WI38 (cell line): Measurements from ENCODE around the gene PODNL1.
"Not testable (repeated sequence)": the region's sequence is repeated elsewhere in the genome, so short reads cannot be mapped to it uniquely, and the experiment has no call there.

Source experiments
- H3K4me3 ChIP-seq: 2 replicates; pipeline ENCODE4 v1.5.1; 2011; ENCODE audit warnings: low read depth, mild to moderate bottlenecking, control low read depth, low read length
- TF ChIP-seq, protein P1 (sequence below): IDR thresholded peaks from 2 replicates; pipeline ENCODE4 v1.5.1; 2012; ENCODE audit warnings: low read depth, mild to moderate bottlenecking, control low read depth, low read length

Gene PODNL1

DNA sequence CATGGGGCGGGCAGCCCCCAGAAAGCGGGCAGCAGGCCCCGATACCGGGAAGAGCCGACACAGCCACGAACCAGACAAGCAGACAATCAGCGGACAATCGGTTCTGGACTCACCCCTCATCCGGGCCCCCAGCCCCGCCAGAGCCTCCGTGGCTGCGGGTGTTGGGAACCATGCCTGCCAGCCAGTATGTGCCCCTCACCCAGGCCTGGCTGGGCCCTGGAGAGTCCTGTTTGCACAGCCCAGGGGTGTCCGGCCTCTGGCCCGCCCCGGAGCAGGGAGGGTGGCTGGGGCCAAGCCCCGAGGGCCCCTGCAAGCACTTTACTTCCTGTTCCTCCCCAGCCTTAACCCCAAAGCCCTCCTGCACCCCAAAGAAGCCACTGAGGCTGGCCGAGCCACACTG is 7.8 kb downstream of the PODNL1 start:
- no peak overlapping the region for H3K4me3 ChIP-seq
- TF ChIP-seq, protein P1, sequence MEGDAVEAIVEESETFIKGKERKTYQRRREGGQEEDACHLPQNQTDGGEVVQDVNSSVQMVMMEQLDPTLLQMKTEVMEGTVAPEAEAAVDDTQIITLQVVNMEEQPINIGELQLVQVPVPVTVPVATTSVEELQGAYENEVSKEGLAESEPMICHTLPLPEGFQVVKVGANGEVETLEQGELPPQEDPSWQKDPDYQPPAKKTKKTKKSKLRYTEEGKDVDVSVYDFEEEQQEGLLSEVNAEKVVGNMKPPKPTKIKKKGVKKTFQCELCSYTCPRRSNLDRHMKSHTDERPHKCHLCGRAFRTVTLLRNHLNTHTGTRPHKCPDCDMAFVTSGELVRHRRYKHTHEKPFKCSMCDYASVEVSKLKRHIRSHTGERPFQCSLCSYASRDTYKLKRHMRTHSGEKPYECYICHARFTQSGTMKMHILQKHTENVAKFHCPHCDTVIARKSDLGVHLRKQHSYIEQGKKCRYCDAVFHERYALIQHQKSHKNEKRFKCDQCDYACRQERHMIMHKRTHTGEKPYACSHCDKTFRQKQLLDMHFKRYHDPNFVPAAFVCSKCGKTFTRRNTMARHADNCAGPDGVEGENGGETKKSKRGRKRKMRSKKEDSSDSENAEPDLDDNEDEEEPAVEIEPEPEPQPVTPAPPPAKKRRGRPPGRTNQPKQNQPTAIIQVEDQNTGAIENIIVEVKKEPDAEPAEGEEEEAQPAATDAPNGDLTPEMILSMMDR = no peak

DNA sequence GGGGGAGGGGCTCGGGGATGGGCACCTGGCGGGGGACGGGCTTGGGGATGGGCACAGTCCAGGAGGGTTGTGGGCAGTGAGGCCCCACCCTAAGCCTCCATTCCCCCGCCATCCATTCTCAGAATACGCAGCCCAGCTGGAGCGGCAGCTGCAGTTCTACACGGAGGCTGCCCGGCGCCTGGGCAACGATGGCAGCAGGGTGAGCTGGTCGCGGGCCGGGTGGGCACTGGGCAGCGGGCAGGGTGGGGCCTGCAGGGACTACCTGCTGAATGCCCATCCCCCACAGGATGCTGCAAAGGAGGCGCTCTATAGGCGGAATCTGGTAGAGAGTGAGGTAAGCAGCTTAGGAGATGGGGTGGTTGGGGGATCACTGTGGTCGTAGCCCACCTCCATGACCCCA is 8.3 kb downstream of the PODNL1 start:
- no peak overlapping the region for H3K4me3 ChIP-seq
- TF ChIP-seq, protein P1 = no peak

DNA sequence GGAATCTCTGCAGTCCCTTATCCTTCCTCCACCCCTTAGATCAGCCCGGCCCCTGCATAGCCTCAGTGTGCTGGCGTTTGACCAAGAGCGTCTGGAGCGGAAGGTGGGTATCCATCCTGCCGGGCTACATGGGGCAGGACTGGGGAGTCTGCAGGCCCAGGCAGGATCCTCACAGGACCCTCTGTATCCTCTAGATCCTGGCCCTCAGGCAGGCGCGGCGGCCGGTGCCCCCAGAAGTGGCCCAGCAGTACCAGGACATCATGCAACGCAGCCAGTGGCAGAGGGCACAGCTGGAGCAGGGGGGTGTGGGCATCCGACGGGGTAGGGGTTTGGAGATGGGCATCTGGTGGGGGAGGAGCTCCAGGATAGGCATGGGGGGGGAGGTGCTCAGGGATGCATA is 8.9 kb downstream of the PODNL1 start:
- TF ChIP-seq, protein P1 = no peak
- no peak overlapping the region for H3K4me3 ChIP-seq

DNA sequence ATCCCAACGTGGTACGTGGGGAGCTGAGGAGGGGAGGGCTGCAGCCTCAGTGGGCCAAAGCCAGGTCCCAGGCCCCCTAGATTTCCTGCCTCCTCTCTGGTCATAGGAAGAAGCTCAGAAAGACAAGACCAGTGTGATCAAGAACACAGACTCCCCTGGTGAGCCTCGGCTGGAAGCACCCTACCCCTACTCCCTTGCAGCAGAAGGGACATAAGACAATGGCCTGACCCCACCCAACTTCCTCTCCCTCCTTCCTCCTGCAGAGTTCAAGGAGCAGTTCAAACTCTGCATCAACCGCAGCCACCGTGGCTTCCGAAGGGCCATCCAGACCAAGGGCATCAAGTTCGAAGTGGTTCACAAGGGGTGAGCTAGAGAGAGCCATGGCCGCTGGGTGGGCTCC is 11.5 kb downstream of the PODNL1 start:
- TF ChIP-seq, protein P1 = no peak
- no peak overlapping the region for H3K4me3 ChIP-seq

DNA sequence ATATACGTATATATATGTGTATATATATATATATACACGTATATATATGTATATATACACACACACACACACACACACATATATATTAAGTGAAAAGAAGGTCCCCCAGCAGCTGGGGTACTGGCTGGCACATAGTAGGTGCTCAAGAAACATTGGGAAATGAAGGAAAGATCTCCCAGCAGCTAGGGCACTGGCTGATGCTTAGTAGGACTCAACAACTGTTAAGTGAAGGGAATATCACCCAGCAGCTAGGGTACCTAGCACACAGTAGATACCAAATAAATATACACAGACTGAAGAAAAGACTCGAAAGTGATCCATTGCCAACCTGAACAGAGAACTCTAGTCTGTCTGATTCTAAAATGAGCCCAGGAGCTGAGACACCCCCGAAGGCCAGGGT is 12.2 kb downstream of the PODNL1 start:
- H3K4me3 ChIP-seq = no peak overlapping the region
- TF ChIP-seq, protein P1 = no peak

DNA sequence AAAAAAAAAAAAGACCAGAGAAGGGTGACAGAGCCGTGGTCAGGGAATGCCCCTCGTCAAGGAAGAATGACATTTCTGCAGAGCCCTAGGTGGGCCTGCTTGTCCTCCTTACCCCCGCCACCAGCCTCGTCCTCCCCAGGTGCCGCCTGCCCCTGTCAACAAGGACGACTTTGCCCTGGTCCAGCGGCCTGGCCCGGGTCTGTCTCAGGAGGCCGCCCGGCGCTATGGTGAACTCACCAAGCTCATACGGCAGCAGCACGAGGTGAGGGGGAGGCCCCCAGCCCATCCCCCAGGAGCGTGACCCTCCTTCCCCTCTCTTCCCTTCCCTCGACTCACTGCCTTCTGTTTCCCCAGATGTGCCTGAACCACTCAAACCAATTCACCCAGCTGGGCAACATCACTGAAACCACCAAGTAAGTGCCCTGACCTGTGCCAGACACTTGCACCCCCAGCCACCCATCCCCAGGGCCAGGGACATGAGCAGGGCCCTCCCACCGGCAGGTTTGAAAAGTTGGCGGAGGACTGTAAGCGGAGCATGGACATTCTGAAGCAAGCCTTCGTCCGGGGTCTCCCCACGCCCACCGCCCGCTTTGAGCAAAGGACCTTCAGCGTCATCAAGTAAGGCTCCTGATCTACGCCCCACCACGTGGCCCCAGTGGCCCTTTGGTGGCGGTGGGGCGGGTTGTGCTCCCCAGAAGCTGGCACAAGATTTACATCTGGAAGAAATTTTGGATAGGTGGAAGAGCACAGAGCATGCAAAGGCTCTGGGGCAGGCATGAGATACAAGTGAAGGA is 14.8 kb downstream of the PODNL1 start:
- TF ChIP-seq, protein P1 = no peak
- no peak overlapping the region for H3K4me3 ChIP-seq

DNA sequence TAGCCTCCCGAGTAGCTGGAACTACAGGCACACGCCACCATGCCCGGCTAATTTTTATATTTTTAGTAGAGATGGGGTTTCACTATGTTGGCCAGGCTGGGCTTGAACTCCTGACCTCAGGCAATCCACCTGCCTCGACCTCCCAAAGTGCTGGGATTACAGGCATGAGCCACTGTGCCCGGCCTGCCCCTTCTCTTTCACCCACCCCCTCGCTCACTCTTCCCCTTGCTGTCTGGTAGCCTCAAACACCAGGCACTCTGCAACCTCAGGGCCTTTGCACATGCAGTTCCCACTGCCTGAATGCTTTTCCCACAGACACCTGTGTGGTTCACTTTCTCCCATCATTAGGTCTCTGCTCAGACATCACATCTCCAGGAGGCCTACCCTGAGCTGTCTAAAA is 16.1 kb downstream of the PODNL1 start:
- not testable (repeated sequence) for H3K4me3 ChIP-seq
